ENCODE data around the gene DVL2.

Gene DVL2

GRCh38 chr17:7190276-7190917, 43.9 kb downstream of the DVL2 start:
- H3K27ac ChIP-seq (replicated peaks), result no peak overlapping the region
- no peak for DNase-seq (ENCODE audit: low read depth in 1 of 2, low spot score in 1 of 2)
- TF ChIP-seq GABPA (IDR thresholded peaks at IDR 0.05; ENCODE audit: low read depth) (no peak), POLR2AphosphoS5 (IDR thresholded peaks at IDR 0.05; ENCODE audit: low read depth) (no peak), REST (IDR thresholded peaks at IDR 0.05; ENCODE audit: insufficient replicate concordance, low read depth) (no peak), SPI1 (IDR thresholded peaks at IDR 0.05; ENCODE audit: borderline replicate concordance, low read depth) (no peak), CTCF (IDR thresholded peaks at IDR 0.05; ENCODE audit: insufficient read depth, low read length) (no peak)
- no peak overlapping the region for H3K4me3 ChIP-seq (replicated peaks; ENCODE audit: insufficient read depth, low read length)
- H3K27me3 ChIP-seq (ENCODE audit: insufficient read depth, poor library complexity, severe bottlenecking), result no peaks in the 10 kb centered on the region

GRCh38 chr17:7186241-7186640, 48.1 kb downstream of the DVL2 start:
- no peak overlapping the region for H3K4me3 ChIP-seq (replicated peaks; ENCODE audit: insufficient read depth, low read length)
- no peak for DNase-seq (ENCODE audit: low read depth in 1 of 2, low spot score in 1 of 2)

More at GRCh38 chr17:7186241-7186640, 48.1 kb downstream of the DVL2 start:
- no peaks in the 10 kb centered on the region for H3K27me3 ChIP-seq (ENCODE audit: insufficient read depth, poor library complexity, severe bottlenecking)
- no peak overlapping the region for H3K27ac ChIP-seq (replicated peaks)
- TF ChIP-seq POLR2AphosphoS5 (IDR thresholded peaks at IDR 0.05; ENCODE audit: low read depth) (no peak), GABPA (IDR thresholded peaks at IDR 0.05; ENCODE audit: low read depth) (no peak), CTCF (IDR thresholded peaks at IDR 0.05; ENCODE audit: insufficient read depth, low read length) (no peak), SPI1 (IDR thresholded peaks at IDR 0.05; ENCODE audit: borderline replicate concordance, low read depth) (no peak), REST (IDR thresholded peaks at IDR 0.05; ENCODE audit: insufficient replicate concordance, low read depth) (no peak)

Data from HL-60 (cell line).